ENCODE results near the gene FOXD3.

- no peak for TF ChIP-seq POLR2A (IDR thresholded peaks at IDR 0.05; ENCODE audit: low read depth, low read length)
- TF ChIP-seq SPI1 (IDR thresholded peaks at IDR 0.05; ENCODE audit: low read depth, low read length): no peak
Observed at GRCh38 chr1:63324779-63325119, 2.4 kb downstream of the FOXD3 start.
